H1 (cell line): Measurements from ENCODE around the gene NUP98.

Source experiments
- RAD21 ChIP-seq, 2 experiments: IDR thresholded peaks in 1 of 2; conservative IDR thresholded peaks in 1 of 2; 2 replicates each; pipeline ENCODE4 v1.6.1; 2011; ENCODE audit warnings: low read depth in 2 of 2, low read length in 2 of 2, improper control_type of control experiment in 1 of 2, inconsistent platforms in 1 of 2, mild to moderate bottlenecking in 1 of 2, moderate library complexity in 1 of 2
- SIN3A ChIP-seq, 2 experiments: IDR thresholded peaks in 1 of 2; conservative IDR thresholded peaks in 1 of 2; 2 replicates each; pipeline ENCODE4 v1.6.1; 2011 to 2012; ENCODE audit warnings: low read length in 2 of 2, improper control_type of control experiment in 1 of 2, low read depth in 1 of 2, mild to moderate bottlenecking in 1 of 2
- YY1 ChIP-seq: IDR thresholded peaks from 2 replicates; pipeline ENCODE4 v1.6.1; 2011; ENCODE audit warnings: low read depth, mild to moderate bottlenecking, low read length
- TF ChIP-seq, protein P1 (sequence below): IDR thresholded peaks from 2 replicates; pipeline ENCODE4 v1.6.1; 2012; ENCODE audit warnings: inconsistent platforms
- TF ChIP-seq, protein P2 (sequence below), 3 experiments: IDR thresholded peaks; 1 replicate in 2 of 3; 2 replicates in 1 of 3; pipeline versions ENCODE4 v1.5.1 to v1.6.1; 2011; ENCODE audit warnings: low read length in 3 of 3, mild to moderate bottlenecking in 3 of 3, inconsistent platforms in 2 of 3, low read depth in 1 of 3, moderate library complexity in 1 of 3; ENCODE audit not compliant: insufficient read depth in 1 of 3; ENCODE audit errors: control extremely low read depth in 1 of 3

DNA sequence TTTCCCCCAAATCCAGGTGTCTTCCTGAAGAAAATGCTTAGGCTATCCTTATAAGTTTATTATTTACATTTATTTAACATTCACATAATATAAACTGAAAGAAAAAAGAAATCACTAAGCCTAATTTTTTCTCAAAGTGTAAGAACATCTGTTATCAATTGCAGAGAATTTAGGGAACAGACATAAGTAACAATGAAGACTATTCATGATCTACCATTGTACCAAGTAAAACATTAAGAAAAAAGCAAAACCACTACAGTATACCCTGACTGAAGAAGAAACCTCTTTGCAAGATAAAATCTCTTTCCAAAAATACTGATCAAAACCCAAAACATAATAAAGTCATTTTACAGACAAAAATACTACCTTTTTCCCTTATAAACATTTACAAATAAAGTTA lies 60.5 kb downstream of the NUP98 start:
- TF ChIP-seq, protein P1, sequence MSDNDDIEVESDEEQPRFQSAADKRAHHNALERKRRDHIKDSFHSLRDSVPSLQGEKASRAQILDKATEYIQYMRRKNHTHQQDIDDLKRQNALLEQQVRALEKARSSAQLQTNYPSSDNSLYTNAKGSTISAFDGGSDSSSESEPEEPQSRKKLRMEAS, result no peak
- TF ChIP-seq RAD21 (IDR thresholded peaks at IDR 0.05 in 1 of 2, conservative IDR thresholded peaks at IDR 0.05 in 1 of 2; ENCODE audit: low read depth in 2 of 2, low read length in 2 of 2) (no peak), YY1 (no peak), SIN3A (conservative IDR thresholded peaks at IDR 0.05 in 1 of 2, IDR thresholded peaks at IDR 0.05 in 1 of 2; ENCODE audit: low read depth in 1 of 2, low read length in 2 of 2) (no peak)
- TF ChIP-seq, protein P2, sequence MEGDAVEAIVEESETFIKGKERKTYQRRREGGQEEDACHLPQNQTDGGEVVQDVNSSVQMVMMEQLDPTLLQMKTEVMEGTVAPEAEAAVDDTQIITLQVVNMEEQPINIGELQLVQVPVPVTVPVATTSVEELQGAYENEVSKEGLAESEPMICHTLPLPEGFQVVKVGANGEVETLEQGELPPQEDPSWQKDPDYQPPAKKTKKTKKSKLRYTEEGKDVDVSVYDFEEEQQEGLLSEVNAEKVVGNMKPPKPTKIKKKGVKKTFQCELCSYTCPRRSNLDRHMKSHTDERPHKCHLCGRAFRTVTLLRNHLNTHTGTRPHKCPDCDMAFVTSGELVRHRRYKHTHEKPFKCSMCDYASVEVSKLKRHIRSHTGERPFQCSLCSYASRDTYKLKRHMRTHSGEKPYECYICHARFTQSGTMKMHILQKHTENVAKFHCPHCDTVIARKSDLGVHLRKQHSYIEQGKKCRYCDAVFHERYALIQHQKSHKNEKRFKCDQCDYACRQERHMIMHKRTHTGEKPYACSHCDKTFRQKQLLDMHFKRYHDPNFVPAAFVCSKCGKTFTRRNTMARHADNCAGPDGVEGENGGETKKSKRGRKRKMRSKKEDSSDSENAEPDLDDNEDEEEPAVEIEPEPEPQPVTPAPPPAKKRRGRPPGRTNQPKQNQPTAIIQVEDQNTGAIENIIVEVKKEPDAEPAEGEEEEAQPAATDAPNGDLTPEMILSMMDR (IDR thresholded peaks at IDR 0.05; ENCODE audit: control extremely low read depth in 1 of 3, insufficient read depth in 1 of 3, low read depth in 1 of 3, low read length in 3 of 3), result no peak
